Common myeloid progenitor, CD34-positive (primary cell): ENCODE data around the gene LLCFC1.

ENCODE experiments used
- CTCF ChIA-PET: fragments of 350-600 bp; sonication (Branson Sonifier 250); formaldehyde crosslinking; loops from one replicate; lab custom pipeline; 2021; ENCODE audit warnings: antibody characterized with exemption; lab: Charles Lee
- POLR2A ChIA-PET: fragments of 350-600 bp; sonication (Branson Sonifier 250); formaldehyde crosslinking; loops from one replicate; lab custom pipeline; 2021; ENCODE audit warnings: antibody characterized with exemption; lab: Charles Lee
- DNase-seq, 3 donors: peaks; one replicate each; pipeline versions ENCODE4 v3.0.0 to v3.0.0-alpha.2; 2013
- H3K27ac ChIP-seq, 2 experiments: 1 replicate in 1 of 2; 2 replicates in 1 of 2; pipeline ENCODE4 v1.7.0; 2013; ENCODE audit warnings: inconsistent platforms in 2 of 2, low read length in 2 of 2, mild to moderate bottlenecking in 2 of 2, low read depth in 1 of 2, moderate library complexity in 1 of 2; ENCODE audit not compliant: severe bottlenecking in 2 of 2, insufficient read depth in 1 of 2, poor library complexity in 1 of 2
- H3K27me3 ChIP-seq, 5 experiments: replicated peaks in 2 of 5; 1 replicate in 3 of 5; 2 replicates in 2 of 5; pipeline versions ENCODE4 v1.6.1 to v1.7.0; 2013; ENCODE audit warnings: low read length in 4 of 5, mild to moderate bottlenecking in 2 of 5, moderate library complexity in 2 of 5, inconsistent platforms in 1 of 5; ENCODE audit not compliant: insufficient read depth in 5 of 5, control insufficient read depth in 4 of 5
- H3K36me3 ChIP-seq, 4 experiments: 1 replicate in 2 of 4; 2 replicates in 2 of 4; pipeline versions ENCODE4 v1.6.1 to v1.7.0; 2013; ENCODE audit warnings: low read length in 3 of 4, control low read depth in 1 of 4, mild to moderate bottlenecking in 1 of 4; ENCODE audit not compliant: control insufficient read depth in 4 of 4, insufficient read depth in 4 of 4
- H3K4me1 ChIP-seq, 4 experiments: 1 replicate in 3 of 4; 2 replicates in 1 of 4; pipeline versions ENCODE4 v1.6.1 to v1.7.1; 2013; ENCODE audit warnings: low read length in 3 of 4, mild to moderate bottlenecking in 3 of 4, control low read depth in 1 of 4, inconsistent platforms in 1 of 4, moderate library complexity in 1 of 4; ENCODE audit not compliant: control insufficient read depth in 4 of 4, insufficient read depth in 4 of 4; ENCODE audit errors: control extremely low read depth in 1 of 4
- H3K4me3 ChIP-seq, 7 experiments: 1 replicate in 4 of 7; 2 replicates in 3 of 7; pipeline versions ENCODE4 v1.5.1 to v1.7.0; 2013; ENCODE audit warnings: mild to moderate bottlenecking in 7 of 7, low read length in 6 of 7, moderate library complexity in 6 of 7, inconsistent platforms in 2 of 7, low read depth in 2 of 7, control low read depth in 1 of 7; ENCODE audit not compliant: insufficient read depth in 4 of 7, control insufficient read depth in 1 of 7; ENCODE audit errors: extremely low read depth in 1 of 7
- H3K9me3 ChIP-seq, 5 experiments: 1 replicate in 4 of 5; 2 replicates in 1 of 5; pipeline versions ENCODE4 v1.6.1 to v1.7.1; 2013; ENCODE audit warnings: low read length in 4 of 5, mild to moderate bottlenecking in 2 of 5, inconsistent platforms in 1 of 5, low read depth in 1 of 5, moderate library complexity in 1 of 5; ENCODE audit not compliant: control insufficient read depth in 4 of 5, insufficient read depth in 2 of 5; ENCODE audit errors: control extremely low read depth in 1 of 5
- WGBS: methylation state at CpG from one replicate; pipeline ENCODE4 v1.1.5; 2013; ENCODE audit not compliant: insufficient coverage; 5-methylcytosine and 5-hydroxymethylcytosine counted together

The LLCFC1 gene

DNA sequence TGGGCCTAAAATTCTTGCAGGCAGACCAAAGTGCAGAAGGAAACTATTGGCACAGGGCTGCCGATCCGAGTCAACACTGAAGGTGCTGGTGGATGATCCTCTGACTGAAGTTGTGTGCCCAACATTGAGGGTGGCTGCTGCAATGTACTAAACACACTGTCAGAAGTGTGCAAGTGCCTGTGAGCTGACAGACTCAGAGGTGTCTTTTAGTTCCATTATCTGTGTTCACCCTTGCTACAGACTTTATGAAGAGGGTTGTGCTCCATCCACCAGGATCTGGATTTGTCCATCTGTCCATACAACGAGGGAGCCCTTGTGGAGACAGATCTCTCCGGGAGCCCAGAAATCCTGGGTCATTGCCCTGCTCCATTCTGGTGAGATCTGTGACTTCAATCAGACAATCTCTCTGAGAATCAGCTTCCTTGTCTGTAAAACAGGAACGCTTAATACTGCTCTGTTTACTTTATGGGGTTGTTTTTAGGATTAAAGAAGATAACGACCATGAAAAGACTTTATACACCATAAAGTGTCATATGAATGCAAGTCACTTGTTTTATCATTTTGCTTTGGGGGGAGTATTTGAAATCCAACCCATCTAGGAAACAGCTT lies 44.2 kb upstream of the LLCFC1 start:
- Histone ChIP-seq H3K27ac (no peak overlapping the region), H3K36me3 (no peaks in the 10 kb centered on the region), H3K4me3 (no peak overlapping the region), H3K9me3 (no peaks in the 10 kb centered on the region), H3K4me1 (no peaks in the 10 kb centered on the region), H3K27me3 (peaks cover 0 to 8% (median 0%) of the 10 kb centered on the region in 5 experiments)
- 91% methylated on average over 4 of the region's 6 CpGs for WGBS
- no peak for DNase-seq
- POLR2A ChIA-PET = no interaction called here
- CTCF ChIA-PET = interaction anchor here (0.9 to 2.4 kb wide), 5 partner anchors 8 to 33 kb away, joined by 3 to 6 read pairs (median 4); no protein-coding TSS in a partner anchor

DNA sequence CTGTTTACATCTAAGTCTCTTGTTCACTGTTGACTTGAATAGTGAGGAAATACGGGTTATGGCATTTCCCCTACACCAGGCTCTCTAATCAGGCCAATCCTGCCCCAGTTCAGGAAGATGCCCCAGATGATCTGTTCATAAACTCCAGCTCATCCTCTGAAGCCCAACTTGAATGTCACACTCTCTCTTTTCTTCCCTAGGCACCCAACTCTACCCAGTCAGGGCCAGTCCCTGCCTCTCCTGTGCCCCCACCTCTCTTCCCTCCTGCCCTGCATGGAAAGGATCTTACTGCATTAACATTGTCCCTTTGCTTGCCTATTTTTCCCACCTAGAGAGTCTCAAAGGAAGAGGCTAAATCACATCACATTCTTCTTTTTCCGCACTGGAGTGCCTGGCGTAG lies 43.1 kb upstream of the LLCFC1 start:
- Histone ChIP-seq H3K9me3 (no peaks in the 10 kb centered on the region), H3K4me1 (no peaks in the 10 kb centered on the region), H3K4me3 (no peak overlapping the region), H3K36me3 (no peaks in the 10 kb centered on the region), H3K27me3 (peaks cover 0 to 8% (median 0%) of the 10 kb centered on the region in 5 experiments), H3K27ac (no peak overlapping the region)
- POLR2A ChIA-PET = no interaction called here
- no CpG with 5 or more reads among the region's 3 CpGs for WGBS
- CTCF ChIA-PET = no interaction called here
- no peak for DNase-seq

GRCh38 chr7:142896741-142897379 lies 42.4 kb upstream of the LLCFC1 start:
- ChIA-PET CTCF (interaction anchor here (2.2 kb wide), 1 partner anchor 15 kb away, joined by 11 read pairs; no protein-coding TSS in a partner anchor), POLR2A (no interaction called here)
- Histone ChIP-seq H3K9me3 (no peaks in the 10 kb centered on the region), H3K27ac (no peak overlapping the region), H3K4me3 (no peak overlapping the region), H3K36me3 (no peaks in the 10 kb centered on the region), H3K4me1 (no peaks in the 10 kb centered on the region), H3K27me3 (peaks cover 0 to 8% (median 0%) of the 10 kb centered on the region in 5 experiments)
- DNase-seq = no peak
- no CpG with 5 or more reads among the region's 3 CpGs for WGBS

DNA sequence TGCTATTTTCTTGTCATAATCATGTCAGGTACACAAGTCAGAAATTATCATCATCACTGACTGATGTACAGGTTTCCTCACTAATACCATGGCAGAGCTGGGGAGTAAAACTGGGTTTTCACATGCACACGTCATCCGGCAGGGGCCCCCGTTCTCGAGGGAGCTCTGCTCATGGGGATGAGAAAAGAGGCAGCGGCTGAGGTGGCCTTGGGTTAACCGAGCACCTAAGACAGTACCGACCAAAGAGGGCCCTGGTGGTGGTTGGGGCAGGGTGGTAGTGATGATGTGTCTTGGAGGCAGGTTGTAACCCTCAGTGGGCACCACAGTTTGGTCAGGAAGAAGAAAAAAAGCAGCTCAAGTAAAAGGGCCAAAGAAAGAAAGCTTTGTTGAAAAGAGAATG lies 41.6 kb upstream of the LLCFC1 start:
- ChIA-PET CTCF (interaction anchor here (1.3 to 2.2 kb wide), 2 partner anchors 12 to 16 kb away, joined by 5 to 11 read pairs; no protein-coding TSS in a partner anchor), POLR2A (no interaction called here)
- Histone ChIP-seq H3K4me1 (no peaks in the 10 kb centered on the region), H3K27me3 (peaks cover 0 to 5% (median 0%) of the 10 kb centered on the region in 5 experiments), H3K9me3 (no peaks in the 10 kb centered on the region), H3K4me3 (no peak overlapping the region), H3K36me3 (no peaks in the 10 kb centered on the region), H3K27ac (no peak overlapping the region)
- DNase-seq = no peak
- WGBS = 95% methylated on average over 7 of the region's 7 CpGs

DNA sequence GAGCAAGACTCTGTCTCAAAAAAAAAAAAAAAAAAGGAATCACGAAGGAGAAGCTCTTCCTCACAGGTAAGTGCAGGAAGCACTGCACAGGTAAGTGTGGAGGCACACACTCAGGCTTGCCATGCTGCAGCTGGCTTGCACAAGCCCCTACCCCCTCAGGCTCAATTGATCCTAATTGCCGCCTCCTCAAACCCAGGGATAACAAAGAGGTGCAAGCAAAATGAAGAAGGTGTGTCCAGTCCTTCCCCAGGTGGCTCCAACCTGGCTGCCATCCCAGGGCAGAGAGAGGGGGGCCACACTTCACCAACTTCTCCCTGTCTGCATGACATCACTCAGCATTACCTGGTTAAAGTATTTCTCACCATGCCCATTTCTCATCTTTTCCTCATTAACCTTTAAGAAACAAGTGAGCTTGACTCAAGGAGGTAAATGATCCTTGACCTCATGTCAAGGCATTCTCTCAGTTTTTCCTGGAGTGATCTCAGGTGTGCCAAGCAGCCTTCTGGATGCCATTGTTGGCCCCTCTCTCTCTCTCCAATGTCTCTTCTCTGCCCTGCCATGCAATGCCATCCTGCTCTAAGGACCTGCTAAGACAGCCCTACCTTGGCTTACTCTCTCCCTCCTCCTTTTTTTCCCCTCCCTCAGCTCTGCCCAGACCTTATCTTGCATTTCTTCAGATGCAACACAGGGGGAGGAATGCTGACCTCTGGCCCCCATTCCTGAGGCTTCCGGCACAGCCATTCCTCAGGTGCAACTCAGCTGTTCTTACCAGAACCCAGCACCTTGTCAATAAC lies 40.7 kb upstream of the LLCFC1 start:
- no peaks in the 10 kb centered on the region for H3K9me3 ChIP-seq
- no peak overlapping the region for H3K4me3 ChIP-seq
- no peak for DNase-seq
- no peak overlapping the region for H3K27ac ChIP-seq
- POLR2A ChIA-PET = no interaction called here
- no peaks in the 10 kb centered on the region for H3K4me1 ChIP-seq
- 100% methylated on average over 1 of the region's 3 CpGs for WGBS
- CTCF ChIA-PET = interaction anchor here (0.7 to 2.2 kb wide), 3 partner anchors 11 to 77 kb away, joined by 4 to 11 read pairs (median 5); no protein-coding TSS in a partner anchor
- no peaks in the 10 kb centered on the region for H3K36me3 ChIP-seq
- peaks cover 0 to 2% (median 0%) of the 10 kb centered on the region in 5 experiments for H3K27me3 ChIP-seq

DNA sequence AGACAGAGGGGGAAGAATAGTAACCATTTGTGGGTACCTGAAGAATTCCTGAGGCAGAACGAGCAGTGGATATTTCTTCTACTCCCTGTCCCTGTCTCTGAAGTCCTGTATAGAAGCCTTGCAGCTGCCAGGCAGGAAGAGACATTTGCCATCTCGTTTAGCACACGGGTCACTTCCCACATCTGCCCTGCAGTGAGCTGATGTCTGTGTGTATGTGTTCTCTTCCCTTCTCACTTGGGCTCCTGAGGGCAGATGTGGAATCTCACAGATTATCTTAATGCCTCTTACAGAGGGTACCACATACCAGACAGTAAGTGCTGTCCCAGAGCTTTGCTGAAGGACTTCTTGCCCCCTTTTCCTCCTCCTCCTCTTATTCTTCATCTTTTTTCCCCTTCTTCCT lies 39.6 kb upstream of the LLCFC1 start:
- Histone ChIP-seq H3K27me3 (peaks cover 0 to 2% (median 0%) of the 10 kb centered on the region in 5 experiments), H3K36me3 (no peaks in the 10 kb centered on the region), H3K9me3 (peaks cover 0 to 7% (median 3%) of the 10 kb centered on the region in 5 experiments), H3K27ac (no peak overlapping the region), H3K4me3 (no peak overlapping the region), H3K4me1 (no peaks in the 10 kb centered on the region)
- POLR2A ChIA-PET = no interaction called here
- CTCF ChIA-PET = interaction anchor here (0.6 to 2.1 kb wide), 2 partner anchors 11 to 492 kb away, joined by 3 to 8 read pairs; no protein-coding TSS in a partner anchor
- WGBS = 78% methylated on average over 1 of the region's 3 CpGs
- DNase-seq = no peak
